Stimulated activated CD4-positive, alpha-beta T cell treated with anti-CD3 and anti-CD28 coated beads, Interleukin-1b, Interleukin-23, amount 100 ng/mL, for 1 hour (primary cell): ENCODE results near the gene KCNQ1.

Source experiments
- DNase-seq, 2 donors: peaks; one replicate each; pipeline ENCODE4 v3.0.0-alpha.2; 2020; ENCODE audit warnings: low read depth in 2 of 2

The KCNQ1 gene

DNA sequence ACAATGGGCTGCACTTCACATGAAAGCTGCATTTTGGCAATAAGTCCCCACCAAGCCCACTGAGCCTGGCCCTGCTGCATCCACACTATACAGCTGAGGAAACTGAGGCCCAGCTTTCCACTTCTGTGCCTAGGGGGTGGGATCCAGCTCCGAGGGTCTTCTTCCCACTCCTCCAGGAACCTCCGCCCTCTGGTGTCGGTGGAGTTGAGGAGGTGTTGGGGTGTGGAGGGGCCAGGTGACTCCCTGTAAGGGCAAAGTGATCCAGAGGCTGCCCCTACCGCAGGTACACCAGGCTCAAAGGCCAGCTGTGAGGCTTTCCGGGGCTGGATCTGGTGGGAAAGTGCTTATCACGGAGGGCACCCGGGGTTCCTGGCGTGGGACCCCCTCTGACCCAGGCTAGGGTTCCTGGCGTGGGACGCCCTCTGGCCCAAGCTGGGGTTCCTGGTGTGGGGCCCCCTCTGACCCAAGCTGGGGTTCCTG is 125.0 kb downstream of the KCNQ1 start:
- no peak for DNase-seq

DNA sequence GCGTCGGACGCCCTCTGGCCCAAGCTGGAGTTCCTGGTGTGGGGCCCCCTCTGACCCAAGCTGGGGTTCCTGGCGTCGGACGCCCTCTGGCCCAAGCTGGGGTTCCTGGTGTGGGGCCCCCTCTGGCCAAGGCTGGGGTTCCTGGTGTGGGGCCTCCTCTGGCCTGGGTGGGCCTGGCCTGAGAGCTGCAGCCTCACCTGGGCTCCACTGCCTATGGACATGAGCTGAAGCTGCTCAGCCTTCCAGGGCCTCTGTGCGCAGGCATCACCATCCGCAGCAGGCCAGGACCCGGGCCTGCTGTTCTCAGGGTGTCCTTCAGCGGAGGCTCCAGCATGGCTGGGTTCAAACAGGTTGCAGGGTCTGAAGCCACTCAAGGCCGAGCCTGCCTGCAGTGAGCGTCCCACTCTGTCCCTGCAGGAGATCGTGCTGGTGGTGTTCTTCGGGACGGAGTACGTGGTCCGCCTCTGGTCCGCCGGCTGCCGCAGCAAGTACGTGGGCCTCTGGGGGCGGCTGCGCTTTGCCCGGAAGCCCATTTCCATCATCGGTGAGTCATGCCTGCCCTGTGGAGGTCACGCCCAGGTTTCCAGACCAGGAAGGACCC is 125.5 kb downstream of the KCNQ1 start:
- DNase-seq, result no peak

DNA sequence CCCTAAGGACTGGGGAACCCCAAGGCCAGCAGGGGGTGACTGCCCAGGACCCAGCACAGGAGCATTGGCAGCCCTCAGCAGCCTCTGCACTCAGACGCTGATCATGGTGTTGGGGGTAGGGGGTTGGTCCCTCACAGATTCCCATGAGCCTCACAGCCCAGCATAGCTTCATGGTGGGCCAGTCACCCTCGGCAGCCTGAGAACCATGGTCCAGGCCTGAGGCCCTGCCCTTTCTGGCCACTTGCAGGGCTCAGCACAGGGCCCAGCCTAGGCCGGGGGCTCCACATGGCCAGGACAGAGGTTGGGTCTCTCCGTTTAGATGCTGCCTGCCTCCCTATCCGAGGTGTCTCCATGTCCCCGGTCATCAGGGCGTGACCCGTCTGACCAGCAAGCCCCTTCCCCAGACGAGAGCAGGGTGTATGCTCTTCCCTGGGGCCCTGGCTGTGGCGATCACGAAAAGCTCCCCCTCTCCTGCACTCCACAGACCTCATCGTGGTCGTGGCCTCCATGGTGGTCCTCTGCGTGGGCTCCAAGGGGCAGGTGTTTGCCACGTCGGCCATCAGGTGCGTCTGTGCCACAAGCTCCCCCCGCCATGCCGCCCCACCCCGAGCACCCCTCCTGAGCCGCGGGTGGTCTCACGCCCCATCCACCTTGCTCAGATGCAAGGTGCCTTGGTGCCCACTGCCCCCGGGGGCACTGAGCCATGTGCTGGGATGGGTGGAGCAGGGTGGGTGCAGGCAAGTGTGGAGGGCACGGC is 126.2 kb downstream of the KCNQ1 start:
- no peak for DNase-seq

DNA sequence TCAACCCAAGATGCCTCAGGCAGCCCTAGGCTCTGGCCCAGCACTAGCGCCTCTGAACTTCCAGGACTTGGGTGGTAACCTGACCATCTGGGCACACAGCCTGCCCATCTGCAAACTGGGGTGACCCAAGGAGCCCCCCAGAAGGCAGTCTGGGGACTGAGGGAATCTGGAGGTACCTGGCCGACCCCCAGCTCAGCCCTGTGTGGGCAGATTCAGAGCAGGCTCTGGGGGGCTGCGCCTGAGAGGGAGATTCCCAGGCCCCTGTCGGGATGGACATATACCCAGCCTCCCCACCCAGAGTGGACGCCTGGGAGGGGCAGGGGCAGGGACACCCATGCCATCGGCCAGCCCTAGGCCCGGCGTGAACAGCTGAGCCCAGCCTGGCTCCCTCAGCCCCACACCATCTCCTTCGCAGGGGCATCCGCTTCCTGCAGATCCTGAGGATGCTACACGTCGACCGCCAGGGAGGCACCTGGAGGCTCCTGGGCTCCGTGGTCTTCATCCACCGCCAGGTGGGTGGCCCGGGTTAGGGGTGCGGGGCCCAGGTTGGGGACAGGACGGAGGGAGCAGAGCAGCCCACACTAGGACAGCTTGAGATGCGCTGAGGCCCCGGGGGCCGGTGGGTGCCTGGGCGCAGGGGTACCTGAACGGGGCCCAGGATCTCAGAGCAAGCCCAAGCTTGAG is 126.9 kb downstream of the KCNQ1 start:
- no peak for DNase-seq

DNA sequence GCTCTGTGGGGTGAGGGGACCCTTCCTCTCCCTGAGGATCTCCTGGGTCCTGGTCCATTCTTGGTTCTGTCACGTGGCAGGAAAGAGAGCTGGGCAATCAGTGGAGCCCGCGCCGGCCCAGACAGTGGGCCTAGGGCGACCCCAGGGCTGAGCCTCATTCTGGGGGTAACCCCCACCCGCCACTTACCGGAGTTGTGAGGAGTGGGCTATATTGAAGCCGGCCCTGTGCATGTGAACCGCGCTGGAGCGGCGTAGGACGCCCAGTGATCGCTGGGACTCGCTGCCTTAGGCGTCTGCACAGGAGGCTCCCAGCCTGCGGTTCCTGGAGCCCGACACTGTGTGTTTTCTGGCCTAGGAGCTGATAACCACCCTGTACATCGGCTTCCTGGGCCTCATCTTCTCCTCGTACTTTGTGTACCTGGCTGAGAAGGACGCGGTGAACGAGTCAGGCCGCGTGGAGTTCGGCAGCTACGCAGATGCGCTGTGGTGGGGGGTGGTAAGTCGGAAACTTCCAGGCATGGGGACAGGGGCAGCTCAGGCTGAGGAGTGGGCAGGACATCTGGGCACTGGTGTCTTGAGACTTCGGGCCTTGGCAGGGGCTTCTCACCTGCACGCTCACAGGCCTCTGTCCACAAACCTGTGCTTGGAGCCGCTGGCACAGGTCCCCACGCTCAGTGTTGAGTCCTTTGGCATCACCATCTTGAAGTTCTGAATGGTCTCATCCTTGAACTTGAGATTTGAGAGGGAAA is 127.9 kb downstream of the KCNQ1 start:
- no peak for DNase-seq

DNA sequence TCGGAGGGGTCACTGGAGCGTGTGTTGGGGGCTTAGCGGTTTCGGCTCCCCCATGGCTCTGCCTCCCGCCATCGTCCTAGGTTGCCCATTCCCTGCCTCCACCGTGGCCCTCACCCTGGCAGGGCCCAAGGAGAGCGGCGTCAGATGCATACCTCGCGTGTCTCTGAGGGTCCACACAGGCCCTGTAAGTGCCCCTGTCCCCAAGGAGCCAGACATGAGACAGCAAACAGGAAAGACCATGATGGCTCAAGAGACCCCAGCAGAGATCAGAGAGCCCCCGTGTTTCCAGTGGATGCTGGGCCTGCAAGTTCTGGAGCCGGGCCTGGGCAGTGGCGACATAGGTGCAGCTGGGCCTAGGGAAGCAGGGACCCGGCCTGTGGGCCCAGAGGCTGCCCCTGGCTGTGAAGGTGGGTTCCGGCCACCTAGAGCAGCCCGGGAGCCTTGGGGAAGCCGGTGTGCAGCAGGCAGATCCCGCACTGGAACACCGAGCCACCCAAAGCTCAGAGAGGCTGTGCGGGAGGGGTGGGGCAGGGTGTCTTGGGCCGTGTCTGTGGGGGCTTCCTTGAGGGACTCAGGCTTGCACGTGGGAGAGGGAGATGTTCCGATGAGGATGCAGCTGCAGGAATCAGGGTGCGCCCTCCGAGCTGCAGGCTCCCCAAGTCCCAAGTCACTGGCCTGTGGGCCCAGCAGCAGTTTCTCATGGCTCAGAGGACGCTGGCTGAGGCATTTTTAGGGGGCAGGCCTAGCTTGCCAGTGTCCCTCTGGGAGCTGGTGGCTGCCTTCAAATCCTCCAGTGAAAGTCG is 128.6 kb downstream of the KCNQ1 start:
- DNase-seq, result no peak

DNA sequence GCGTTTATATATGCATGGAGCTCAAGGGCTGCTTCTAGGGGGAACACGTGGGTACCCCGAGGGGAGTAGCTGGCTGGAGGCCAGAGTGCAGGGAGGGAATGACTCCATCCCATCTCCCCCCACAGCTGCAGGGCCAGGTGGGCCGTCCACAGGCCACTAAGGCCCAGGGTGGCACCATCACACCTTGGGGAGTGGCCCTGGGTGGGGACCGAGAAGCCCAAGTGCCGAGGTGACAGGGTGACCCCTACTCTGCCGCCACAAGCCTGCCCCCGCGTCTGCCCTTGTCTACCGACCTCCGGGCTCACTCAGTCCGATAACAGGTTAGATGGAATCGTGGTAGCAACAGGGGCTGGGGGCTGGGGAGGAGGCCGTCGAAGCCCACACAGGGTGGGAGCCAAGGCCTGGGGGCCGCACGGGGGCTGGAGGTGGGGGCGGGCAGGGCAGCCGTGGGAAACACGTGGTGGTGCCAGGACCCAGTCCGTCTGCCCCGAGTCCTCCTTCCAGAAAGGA is 129.3 kb downstream of the KCNQ1 start:
- DNase-seq, result no peak

DNA sequence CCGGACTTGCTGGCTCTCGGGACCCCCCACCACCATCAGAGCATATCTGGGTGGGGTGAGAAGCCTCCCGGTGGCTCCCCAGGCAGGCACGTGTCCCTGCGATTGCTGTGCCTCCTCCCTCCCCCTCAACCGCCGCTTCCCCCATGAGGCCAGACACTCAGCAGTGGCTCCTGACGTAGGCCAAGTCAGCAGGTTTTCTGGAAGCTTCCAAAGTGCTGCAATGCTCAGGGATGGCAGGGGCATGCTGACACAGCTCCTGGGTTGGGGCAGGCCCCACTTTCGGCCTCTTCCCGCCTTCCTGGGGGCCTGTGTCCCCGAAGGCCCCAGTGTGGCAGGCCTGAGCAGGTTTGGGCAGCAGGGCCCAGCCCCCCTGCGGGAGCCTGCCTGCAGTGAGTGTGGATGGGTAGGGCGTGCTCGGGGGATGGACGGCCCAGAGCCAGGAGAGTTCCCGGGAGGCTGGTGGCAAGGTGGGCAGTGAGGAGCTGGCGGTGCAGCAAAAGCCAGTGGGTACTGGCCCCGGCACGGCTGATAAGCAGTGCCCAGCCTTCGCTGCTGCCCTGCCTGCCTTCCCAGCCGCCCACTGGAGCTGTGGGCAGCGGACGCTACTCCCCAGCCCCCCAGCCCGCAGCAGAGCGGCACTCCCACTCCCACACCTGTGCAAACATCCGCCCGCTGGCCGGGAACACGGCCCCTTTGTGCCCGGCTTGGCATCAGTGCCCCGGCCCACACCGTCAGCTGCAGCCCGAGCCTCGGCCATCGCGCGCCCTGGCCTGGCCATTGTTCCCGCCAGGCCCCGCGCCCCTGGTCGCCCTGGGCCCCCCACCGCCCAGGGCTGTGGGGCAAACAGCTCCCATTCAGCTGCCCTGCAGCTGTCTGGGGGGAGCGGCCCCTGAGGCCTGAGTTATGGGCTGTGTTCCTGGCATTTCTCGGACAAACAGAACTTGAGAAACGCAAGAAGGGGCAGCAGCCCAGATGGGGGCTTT is 130.0 kb downstream of the KCNQ1 start:
- DNase-seq, result no peak

DNA sequence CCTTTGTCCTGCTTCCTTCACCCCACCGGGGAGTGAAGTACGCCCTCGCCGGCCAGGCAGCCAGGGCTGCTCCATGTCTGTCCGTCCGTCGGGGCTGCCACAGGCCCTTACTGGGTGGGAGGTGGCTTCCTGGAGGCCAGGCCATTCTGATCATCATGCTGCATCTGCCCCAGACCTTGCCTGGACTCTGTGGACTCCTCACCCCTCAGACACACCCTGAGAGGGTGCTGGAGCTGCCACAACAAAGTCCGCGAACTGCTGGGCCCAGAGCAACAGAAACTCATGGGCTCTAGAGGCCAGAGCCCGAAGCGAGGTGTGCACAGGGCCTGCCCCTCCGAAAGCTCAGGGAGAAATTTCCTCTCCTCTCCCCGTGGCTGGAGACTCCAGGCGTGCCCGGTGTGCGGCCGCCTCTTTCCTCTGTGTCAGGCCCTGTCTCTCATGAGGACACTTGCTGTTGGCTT is 130.8 kb downstream of the KCNQ1 start:
- no peak for DNase-seq

DNA sequence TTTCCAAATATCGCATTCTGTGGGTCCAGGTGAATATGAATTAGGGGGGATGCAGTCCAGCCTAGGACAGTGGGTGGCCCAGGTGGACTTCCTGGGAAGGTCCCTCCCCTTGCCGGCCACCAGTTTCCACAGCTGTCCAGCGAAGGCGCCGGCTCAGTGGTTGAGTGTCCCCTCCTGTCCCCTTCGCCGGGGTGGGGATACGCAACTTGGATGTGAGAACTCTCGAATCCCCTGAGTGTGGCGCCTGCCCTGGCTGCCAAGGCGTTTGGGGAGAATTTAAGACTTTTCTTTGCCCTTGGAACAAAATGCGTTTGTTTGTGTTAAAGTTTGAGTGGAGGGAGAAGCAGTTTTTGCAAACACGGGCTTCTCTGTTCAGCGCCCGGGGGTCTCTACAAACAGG is 131.3 kb downstream of the KCNQ1 start:
- DNase-seq, result no peak

DNA sequence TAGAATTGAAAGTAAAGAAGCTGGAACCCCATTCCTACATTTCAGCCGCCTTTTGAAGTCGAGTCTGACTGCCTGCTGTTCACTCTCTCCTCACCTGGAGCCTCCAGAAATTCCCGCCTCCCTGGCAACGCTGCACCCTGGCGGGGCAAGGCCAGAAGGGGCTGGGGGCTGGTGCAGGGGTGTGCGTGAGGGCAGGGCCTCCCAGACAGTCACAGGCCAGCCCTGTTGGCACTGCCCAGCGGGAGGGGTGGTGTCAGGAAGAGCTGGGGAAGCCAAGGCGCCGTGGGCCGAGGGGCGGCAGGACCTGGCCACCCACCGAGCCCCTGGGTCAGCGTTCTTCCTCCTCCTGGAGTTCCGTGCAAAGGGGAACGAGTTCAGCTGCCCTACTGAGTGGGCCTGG is 131.7 kb downstream of the KCNQ1 start:
- no peak for DNase-seq

DNA sequence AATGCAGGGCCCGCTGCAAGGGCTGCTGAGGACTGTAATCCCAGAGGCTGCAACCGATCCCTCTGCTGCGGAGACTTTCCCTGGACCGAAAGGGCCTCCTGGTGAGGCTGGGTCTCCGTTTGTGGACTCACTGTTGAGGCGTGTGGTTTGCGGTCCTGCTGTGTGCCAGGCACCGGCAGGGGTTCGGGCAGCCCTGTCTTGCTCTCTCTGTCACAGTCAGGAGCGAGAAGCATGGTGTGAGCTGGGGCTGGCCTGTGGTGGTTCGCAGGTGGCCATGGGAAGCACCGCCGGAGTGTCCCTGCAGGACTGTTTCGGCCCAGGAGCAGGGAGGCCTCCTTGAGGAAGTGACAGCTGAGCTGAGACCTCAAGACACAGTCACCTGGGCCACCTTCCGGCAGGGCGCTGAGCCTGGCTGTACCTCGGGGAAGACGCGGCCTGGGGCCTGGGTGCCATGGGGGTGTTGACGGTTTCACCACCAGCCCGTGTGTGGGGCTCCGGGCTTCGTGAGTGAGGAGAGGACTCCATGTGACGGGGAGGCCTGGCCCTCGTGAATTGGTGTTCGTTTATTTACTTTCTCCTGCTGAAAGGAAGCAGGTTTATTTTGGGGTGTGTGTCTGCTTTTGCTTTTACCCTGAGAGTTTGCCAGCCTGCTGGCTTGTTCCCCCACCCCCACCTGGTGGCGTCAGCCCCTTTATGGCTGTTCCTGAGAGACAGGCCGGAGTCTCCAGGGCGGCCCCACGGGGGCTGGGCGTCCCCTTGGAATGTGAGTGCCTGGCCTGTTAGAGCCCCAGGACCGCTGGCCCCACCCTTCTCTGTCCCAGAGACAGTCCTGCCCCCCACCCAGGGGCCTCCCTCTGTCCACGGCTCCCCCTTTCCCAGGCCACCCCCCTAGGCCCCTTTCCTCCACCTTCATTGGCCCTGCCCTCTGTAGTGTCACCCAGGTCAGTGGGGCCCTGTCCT is 132.5 kb downstream of the KCNQ1 start:
- no peak for DNase-seq

DNA sequence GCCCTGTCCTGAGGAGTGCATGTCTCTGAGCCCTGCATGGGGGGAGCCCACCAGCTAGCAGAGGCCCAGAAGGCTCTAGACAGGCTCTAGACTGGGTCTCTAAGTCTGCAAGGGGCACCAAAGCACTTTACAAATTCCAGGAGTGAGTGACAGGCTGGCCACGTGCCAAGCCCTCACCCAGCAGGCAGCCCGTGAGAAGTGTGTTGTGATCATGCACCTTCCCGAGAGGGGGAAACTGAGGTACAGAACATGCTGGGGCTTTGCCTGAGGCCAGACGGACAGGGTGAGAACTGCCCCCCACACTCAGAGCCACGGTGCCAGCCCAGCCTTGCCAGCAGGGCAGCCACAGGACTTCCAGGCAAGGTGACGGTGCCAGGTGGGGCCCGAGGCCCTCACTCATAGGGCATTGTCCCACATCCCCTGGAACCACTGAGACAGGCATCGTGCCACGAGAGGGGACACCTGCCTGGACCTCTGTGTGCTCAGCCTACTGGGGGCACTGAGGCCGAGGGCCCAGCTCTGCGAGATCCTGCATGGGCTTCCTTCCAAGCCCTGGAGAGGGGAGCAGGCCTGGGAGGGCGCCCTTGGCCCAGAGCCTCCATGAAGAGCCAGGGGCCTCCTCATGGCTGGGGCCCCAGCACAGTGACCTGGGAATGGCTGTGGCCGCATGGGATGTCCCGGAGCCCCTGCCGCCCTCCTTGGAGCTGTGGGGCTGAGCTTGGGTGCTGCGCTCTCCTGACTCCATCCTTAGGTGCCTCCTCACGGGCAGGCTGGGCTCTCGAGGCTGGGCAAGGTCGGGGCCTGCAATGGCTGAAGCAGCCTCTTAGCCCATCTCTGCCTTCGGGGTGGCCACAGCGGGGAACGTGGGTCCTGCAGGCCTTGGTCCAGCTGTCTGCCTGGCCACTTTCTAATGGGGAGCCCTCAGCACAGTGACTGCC is 133.5 kb downstream of the KCNQ1 start:
- DNase-seq, result no peak

DNA sequence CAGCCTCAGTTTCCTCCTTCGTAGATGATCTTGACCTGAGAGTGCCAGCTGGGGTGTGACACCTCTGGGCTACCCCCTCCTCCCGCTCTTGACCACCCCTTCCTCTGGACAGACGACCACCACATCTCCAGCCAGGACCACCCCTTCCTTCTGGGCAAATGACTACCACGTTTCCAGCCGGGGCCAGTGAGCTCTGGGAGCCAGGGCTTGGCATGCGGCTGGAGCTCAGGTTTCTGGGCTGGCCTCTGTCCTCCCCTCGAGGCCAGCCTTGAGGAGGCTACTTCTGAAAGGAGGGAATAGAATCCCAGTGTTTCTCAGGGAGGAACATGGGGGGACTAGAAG is 134.1 kb downstream of the KCNQ1 start:
- DNase-seq, result no peak

DNA sequence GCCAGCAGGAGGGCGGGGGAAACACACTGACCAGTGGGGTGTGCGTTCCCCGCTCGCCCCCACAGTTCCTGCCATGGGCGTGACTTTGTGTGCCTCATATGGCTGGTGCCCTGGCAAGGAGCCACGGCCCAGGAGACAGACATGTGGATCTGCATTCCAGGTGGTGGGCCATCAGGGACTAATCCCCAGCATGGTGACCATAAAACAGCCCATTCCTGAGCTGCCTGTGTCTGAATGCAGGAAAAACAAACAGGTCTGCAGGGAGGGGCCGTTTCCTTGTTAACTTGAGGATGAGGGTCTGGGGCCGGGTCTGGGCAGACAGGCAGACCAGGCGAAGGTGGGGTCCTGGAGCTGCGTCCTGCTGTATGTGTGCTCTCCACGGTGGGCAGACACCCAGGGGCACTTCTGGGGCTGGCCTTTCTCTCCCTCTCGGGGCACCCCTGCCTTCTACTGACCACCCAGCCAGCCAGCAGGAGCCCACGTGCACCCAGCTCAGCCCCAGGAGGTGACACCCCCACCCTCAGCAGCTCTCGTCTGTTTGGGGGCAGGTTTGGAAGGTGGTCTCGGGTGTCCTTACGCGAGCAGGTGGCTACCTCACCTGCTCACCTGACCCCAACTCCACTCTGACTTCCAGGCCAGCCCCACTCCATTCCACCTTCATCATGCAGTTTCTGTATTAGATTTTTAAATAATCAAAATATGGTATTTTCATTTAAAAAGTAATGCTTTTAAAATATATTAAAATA is 134.7 kb downstream of the KCNQ1 start:
- DNase-seq, result no peak

DNA sequence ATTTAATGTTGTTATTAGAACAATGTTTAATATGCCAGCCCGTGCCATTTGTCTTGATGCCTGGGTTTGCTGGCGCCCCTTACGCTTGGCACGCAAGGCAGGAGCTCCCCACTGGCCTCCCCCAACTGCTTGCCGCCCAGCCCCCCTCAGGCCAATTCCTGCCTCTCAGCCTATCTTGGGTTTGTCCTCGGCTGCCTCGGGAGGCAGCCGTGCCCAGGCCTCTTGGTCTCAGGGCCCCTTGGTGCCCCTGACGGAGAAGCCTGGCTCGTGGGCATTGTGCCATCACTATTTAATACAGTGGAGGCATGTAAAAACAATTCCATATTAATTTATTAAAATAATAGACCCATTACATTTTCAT is 135.2 kb downstream of the KCNQ1 start:
- no peak for DNase-seq

DNA sequence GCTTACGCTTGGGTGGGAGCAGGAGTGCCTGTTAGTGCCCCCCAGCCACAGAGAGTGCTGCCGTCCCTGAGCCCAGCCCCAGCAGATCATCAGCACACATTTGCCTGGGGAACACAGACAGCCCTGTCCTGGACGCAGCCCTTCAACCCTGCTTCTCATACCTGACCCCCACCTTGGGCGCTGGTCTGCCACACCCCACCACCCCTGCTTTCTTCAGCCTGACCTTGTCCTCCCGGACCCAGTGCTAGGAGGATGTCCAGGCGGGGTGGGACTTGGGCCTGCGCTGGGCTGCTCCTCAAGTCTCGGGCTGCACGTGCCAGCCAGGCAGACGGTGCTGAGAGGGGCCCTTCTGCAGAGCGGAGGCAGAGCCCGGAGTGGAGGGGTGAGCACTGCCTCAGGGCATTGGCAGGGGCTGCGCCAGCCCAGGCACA is 135.8 kb downstream of the KCNQ1 start:
- no peak for DNase-seq
